NCI-H748 treated with DMSO at 0.1 percent for 48 hours (cell line): ENCODE measurements around the gene TNFRSF1A.

Experiments
- DNase-seq: peaks from one replicate; lab custom pipeline; 2025; lab: John Stamatoyannopoulos, UW

Gene TNFRSF1A

DNA sequence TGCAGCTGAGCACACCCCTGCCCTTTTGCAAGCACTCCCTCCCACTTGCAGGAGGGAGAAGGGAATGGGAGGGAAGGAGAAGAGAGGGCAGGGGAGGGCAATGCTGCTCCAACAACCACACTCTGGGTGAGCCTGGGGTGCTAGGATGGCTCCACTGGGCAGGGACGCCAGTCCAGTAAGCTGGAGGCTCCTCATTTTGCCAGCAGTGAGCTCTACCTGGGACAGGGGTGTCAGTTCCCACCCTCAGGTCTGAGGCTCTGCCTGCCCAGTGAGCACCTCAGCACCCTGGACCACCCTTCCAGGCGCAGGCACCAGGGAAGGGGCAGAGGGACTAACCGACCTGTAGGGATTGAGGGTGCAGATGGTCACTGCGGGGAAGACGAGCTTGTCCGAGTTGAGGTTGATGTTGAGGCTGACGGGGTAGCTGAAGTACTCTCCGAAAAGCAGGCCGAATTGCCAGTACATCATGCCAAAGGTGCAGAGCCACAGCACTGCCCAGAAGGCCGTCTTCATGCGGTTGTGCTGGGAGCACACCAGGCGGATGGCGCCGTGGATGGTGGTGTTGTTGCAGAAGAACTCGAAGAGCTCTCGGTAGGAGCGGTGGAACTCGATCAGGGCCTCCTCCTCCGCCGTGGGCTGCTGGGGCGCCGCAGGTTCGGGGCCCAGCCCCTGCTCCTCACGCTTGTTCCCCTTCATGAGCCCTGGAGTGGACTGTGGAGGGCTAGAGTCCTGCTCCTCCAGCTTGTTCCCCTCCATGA lies 32.3 kb upstream of the TNFRSF1A start:
- DNase-seq: no peak

- DNase-seq: peak; percentile 96
Observed at GRCh38 chr12:6373022-6373787, 31.3 kb upstream of the TNFRSF1A start.

- peak; percentile 39 for DNase-seq
Observed at GRCh38 chr12:6372403-6373003, 30.6 kb upstream of the TNFRSF1A start.

DNA sequence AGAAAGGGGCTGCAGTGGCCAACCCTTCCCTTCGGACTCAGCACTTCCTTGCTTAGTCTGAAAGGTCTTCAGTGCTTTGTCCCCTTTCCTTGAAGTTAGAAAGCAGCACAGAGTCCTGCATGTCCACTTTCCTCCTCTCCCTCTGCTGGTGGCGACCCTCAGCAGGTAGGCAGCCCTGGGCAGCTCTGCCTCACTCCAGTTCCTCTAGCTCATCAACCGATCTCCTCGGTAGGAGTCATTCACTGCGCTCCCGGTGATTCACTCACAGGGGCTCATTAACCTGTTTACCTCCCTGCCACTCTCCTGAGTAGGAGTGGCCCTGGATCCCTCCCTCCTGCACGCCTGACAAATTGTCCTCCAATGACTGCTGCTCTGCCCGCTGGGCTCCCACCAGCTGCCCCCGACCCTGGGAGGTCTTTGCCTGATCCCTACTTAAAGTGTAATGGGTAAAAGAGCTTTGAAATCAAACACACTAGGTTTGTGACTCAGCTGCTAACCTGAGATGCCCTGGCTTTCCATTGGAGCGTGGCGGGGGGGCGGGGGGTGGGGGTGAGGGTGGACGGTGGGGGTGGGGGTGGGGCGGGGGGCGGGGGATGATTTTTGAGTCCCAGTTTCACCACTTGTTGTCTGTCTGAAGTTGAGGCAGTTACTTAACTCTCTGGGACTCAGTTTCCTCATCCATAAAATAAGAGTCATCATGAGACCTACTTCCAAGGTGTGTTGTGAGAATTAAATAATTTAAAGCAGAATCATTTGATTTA lies 29.3 kb upstream of the TNFRSF1A start:
- DNase-seq: peak; percentile 92

DNA sequence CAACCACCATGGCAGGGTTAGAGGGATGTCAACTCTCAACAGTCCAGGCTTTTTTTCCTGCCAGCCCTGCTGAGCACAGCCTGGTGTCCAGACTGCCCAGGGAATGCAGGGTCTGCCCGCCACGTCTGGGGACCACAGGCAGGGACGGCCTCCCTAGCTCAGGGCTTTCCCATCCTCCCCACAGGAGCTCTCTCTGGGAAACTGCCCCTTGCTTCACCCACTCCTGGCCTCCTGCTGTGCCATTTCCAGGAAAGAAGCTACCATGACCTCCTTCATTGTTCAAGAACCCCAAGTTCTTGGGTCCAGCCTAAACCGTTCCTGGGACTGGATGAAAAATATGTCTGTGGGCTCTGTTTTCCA lies 28.7 kb upstream of the TNFRSF1A start:
- DNase-seq: no peak

GRCh38 chr12:6369916-6370575 lies 28.2 kb upstream of the TNFRSF1A start:
- DNase-seq: no peak

- DNase-seq: no peak
Observed at GRCh38 chr12:6368906-6369525, 27.1 kb upstream of the TNFRSF1A start.

DNA sequence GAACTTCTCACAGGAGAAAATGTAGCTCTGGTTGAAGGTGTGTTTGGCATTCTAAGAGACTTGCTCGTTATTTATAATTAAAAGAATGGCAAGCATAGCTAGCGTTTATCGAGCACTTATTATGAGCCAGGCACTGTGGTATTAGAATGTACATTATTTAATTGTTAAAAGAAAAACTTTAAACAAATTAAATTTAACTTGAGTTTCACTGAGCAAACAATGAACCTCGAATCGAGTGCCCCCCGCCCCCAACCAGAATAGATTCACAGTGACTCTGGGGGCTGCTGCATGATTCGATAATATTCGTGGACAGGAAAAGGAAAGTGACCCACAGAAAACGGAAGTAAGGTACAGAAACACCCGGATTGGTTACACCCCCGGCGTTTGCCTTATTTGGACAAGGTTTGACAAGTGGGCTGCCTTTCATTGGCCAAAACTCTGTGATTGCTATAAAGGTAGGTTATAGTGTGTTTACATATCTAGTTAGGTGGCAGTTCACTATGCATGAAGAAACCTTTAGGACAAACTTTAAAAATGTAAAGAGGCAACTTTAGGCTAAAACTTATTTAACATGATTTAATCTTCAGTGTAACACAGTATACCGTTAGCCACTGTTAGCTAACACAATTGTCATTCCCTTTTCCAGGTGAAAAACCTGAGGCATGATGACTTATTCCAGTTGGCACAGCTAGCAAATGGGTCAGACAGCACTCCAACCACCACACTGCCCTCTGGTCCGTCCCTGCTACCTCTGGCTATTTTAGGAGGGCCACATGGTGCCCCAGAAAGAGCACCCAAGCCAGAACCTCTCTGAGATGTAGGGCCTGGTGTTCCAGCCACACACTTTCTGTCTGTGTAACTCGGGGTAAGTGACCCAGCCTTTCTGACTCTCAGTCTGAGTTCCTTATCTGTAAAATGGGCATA lies 26.4 kb upstream of the TNFRSF1A start:
- no peak for DNase-seq

DNA sequence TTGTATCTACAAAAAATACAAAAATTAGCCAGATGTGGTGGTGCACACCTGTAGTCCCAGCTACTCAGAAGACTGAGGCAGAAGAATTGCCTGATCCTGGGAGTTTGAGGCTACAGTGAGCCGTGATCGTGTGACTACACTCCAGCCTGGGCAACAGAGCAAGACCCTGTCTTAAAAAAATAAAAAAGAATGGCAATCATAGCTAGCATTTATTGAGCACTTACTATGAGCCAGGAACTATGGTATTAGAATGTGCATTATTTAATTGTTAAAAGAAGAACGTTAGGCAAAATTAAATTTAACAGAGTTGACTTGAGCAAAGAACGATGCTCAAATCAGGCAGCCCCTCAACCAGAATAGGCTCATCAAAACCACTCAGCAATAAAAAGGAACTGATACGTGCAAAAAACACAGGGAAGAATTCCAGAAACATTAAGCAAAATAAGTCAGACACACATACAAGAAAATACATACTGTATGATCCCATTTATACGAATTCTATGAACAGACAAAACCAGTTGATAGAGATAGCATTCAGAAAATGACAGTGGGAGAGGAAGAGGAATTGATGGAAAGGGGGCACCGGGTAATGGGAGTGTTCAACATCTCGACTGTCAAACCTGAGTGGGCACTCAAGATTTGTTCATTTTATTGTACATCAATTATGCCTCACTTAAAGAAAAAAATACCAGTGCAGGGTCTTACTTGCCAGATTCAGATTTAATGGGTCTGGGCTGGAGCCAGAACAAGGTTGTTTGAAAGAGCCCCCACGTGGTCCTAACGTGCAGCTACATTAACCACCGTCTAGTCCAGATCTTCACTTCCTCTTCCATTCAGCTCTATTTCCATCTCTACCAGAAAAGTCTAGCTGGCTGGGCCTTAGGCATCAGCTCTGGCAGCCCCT lies 25.4 kb upstream of the TNFRSF1A start:
- DNase-seq: no peak

DNA sequence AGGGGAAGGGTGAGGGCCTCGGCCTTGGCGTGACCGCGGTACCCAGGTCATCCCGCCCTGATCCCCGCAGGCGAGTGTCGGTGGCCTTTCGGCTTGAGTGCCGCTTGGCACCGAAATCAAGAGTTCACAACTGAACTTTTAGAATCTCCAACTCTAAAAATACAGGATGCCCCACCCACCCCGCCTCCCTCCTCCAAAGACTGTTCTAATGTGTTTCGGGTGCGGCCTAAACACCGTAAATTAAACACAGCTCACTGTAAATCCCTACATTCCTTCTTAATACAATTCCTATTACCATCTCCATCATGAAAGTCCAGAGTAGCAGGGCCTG lies 22.1 kb upstream of the TNFRSF1A start:
- no peak for DNase-seq

DNA sequence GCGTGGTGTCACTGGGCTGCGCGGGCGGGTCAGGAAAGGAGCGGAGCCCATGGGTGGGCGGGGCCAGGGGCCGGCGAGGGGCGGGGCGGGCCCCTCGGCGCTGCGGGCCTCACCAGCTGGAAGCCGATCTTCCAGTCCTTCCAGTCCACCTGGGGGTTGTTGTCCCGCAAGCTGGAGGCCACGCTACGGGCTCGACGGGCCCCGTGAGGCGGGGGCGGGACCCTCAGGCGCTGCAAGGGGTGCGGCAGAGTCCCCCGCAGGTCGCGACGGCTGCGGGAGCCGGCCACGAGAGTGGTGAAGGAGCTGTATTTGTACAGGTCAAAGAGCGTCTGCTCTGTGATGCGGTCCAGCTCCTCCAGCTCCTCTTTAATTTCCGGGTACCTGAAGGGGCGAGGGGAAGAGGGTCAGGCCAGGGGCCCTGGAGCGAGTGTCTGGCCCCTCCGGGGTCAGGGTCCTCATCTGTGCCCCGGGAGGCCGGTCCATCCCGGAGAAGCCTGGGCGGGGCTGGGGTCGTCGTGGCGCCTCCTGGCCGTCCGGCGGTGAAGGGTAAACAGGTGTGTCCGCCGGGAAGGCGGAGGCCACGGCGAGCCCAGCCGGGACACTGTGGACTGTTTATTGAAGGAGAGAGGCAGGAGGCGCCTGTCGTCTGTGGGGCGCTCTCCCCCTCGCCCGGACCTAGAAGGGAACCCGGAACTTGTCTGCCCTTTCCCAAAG lies 21.6 kb upstream of the TNFRSF1A start:
- DNase-seq: no peak

GRCh38 chr12:6363010-6363329 lies 21.1 kb upstream of the TNFRSF1A start:
- no peak for DNase-seq

DNA sequence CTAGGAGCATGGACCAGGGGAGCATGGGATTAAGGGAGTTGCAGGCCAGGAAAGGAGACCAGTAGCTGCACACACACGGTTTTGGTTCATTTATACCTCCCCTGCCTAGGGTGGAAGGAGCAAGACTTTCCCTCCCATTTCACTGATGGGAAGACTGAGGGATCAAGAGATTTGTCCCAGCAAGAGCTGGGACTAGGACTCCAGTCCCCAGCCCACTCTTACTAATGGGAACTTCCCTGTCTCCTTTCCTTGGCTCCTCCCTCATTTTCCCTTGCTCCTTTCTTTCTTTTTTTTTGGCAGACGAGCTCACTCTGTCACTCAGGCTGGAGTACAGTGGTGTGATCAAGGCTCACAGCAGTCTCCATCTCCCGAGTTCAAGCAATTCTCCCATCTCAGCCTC lies 20.5 kb upstream of the TNFRSF1A start:
- no peak for DNase-seq

DNA sequence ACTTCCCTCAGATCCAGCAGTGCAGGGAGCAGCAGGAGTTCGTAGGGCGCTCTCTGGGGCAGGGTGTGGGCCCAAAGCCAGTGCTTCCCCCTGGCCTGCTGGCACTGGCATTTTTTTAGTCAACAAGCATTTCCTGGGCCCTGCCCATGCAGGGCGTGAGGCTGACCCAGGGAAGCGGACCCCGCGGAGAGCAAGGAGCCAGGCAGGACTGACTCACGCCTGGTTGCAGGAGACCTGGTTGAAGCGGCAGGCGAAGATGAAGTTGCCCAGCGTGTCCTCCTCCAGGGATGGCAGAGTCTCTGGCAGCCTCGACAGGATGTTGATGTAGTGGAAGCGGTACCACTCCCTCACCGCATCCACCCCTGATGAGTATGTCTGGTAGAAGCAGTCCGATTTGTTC lies 20.0 kb upstream of the TNFRSF1A start:
- DNase-seq: no peak

- no peak for DNase-seq
Observed at GRCh38 chr12:6360578-6361490, 19.0 kb upstream of the TNFRSF1A start.

DNA sequence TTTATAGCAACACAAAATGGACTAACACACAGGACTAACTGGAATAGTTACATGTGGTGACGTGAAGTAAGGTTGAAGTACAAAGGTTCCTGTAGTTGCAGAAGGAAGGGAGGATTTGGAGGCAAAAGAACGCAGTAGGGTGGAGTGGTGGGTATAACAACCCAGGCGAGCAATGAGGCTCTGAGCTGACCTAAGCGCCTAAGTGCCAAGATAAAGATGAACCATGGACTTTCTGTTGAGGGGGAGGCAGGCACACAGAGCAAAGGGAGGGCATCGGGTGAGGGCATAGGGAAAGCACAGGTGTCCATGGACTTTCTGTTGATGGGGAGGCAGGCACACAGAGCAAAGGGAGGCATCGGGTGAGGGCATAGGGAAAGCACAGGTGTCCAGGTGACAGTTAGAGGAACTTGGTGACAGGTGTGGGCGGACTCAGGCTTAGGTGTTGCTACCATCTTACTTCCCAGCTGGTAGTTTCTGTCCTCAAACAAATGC lies 18.2 kb upstream of the TNFRSF1A start:
- DNase-seq: no peak

- DNase-seq: no peak
Observed at GRCh38 chr12:6358881-6359280, 17.0 kb upstream of the TNFRSF1A start.

DNA sequence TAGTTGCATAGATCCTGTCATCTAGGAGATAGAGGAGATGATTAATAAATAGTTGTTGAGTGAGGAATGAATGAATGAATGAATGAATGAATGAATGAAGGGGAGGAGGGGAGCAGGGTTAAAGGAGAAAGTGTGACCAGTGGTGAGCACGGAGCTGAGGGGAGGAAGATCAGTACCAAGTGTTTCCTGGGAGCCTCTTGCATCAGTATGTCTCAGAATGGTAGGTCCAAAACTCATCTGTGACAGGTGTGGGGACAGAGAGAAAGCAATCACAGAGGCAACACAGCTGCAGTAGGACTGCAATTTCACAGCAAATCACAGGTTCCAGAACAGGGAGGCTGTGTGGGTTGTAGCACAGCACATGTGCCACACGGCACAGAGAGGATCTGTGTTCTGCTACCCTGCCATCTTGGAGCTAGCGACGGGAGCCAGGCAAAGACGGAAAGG lies 14.5 kb upstream of the TNFRSF1A start:
- no peak for DNase-seq
